HEK293T (cell line): ENCODE results near the gene MAEA.

Experiments used
- BHLHE40 ChIP-seq: fragments of 450-650 bp; IDR thresholded peaks from 2 replicates; pipeline ENCODE4 v1.6.1; 2016; ENCODE audit warnings: mild to moderate bottlenecking, moderate library complexity, borderline replicate concordance
- LEF1 ChIP-seq: fragments of 450-650 bp; IDR thresholded peaks from 2 replicates; pipeline ENCODE4 v1.6.1; 2017; ENCODE audit warnings: mild to moderate bottlenecking, borderline replicate concordance
- SP1 ChIP-seq: fragments of 450-650 bp; IDR thresholded peaks from 2 replicates; pipeline ENCODE4 v1.6.1; 2017
- SUZ12 ChIP-seq: fragments of 450-650 bp; IDR thresholded peaks from 2 replicates; pipeline ENCODE4 v1.6.1; 2016; ENCODE audit warnings: mild to moderate bottlenecking

GRCh38 chr4:1261107-1261928 lies 28.4 kb upstream of the MAEA start:
- TF ChIP-seq SP1, result no peak
- no peak for TF ChIP-seq LEF1
- no peak for TF ChIP-seq SUZ12
- no peak for TF ChIP-seq BHLHE40
